ENCODE results near the gene CTIF. TPM values are rescaled to one million over a fixed set of nuclear protein-coding genes. Genes with fewer than 3 reads are reported as not detected.

The CTIF gene
- total and polyA plus RNA-seq, 4 donors = 12.2 to 45.7 (median 32.6) TPM

DNA sequence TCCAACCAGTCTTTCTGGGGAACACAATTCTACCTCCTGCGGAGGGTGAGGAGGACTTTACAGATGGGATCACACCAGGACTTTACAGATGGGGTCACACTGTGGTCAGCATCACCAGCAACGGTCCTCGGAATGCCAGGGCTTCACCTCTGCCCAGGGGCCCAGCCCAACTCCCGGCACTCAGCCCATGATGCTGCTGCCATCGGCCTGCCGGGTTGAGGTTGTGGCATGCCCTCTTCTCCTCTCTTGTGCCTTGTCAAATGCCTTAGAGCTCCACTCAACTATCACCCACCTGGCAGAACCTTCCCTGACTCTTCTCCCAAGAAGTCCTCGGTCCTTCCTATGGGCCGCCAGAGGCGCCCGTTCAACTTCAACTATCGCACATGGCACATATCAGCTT lies 166.7 kb downstream of the CTIF start:
- Histone ChIP-seq H3K36me3 (ENCODE audit: control insufficient read depth in 4 of 4, insufficient read depth in 4 of 4, low read length in 4 of 4) (peaks cover 0 to under 1% (median 0%) of the 10 kb centered on the region in 4 donors), H3K27me3 (ENCODE audit: control insufficient read depth in 3 of 3, insufficient read depth in 3 of 3, low read length in 2 of 3) (no peaks in the 10 kb centered on the region), H3K4me1 (ENCODE audit: control insufficient read depth in 5 of 5, insufficient read depth in 5 of 5, low read length in 5 of 5) (peaks cover 0 to 10% (median 0%) of the 10 kb centered on the region in 5 donors), H3K9ac (ENCODE audit: insufficient read depth in 1 of 2, low read length in 2 of 2) (no peak overlapping the region), H3K4me3 (no peak overlapping the region), H3K27ac (ENCODE audit: low read depth in 1 of 2, low read length in 1 of 2) (no peak overlapping the region), H3K9me3 (ENCODE audit: control insufficient read depth in 4 of 4, insufficient read depth in 3 of 4, low read length in 3 of 4) (no peaks in the 10 kb centered on the region)
- no peak for DNase-seq
- TF ChIP-seq, protein P1, sequence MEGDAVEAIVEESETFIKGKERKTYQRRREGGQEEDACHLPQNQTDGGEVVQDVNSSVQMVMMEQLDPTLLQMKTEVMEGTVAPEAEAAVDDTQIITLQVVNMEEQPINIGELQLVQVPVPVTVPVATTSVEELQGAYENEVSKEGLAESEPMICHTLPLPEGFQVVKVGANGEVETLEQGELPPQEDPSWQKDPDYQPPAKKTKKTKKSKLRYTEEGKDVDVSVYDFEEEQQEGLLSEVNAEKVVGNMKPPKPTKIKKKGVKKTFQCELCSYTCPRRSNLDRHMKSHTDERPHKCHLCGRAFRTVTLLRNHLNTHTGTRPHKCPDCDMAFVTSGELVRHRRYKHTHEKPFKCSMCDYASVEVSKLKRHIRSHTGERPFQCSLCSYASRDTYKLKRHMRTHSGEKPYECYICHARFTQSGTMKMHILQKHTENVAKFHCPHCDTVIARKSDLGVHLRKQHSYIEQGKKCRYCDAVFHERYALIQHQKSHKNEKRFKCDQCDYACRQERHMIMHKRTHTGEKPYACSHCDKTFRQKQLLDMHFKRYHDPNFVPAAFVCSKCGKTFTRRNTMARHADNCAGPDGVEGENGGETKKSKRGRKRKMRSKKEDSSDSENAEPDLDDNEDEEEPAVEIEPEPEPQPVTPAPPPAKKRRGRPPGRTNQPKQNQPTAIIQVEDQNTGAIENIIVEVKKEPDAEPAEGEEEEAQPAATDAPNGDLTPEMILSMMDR (IDR thresholded peaks at IDR 0.05; ENCODE audit: control extremely low read depth, extremely low read depth) = no peak
- 95 to 98% methylated on average over 11 of the region's 11 CpGs for WGBS, 2 donors
- no peak for ATAC-seq (ENCODE audit: insufficient read depth, low FRiP score)

DNA sequence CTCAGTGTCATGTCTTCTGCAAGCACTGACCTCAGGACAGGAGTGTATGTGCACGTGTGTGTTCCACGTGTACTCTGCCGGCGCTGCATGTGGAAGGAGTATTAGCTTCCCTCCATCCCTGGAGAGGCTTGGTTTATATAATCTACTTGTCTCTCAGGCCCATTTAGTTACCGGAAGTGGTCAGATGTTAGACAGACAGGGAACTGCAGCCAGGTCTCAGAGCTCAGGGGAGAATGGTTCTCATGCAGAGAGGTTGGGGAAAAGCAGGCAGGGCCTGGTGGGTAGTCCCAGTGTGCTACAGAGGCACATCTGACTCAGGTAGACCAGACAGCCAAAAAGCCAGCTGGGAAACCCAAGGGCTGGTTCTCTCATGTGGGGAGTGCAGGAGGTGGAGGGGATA lies 167.9 kb downstream of the CTIF start:
- Histone ChIP-seq H3K4me1 (ENCODE audit: control insufficient read depth in 5 of 5, insufficient read depth in 5 of 5, low read length in 5 of 5) (peaks cover 0 to 10% (median 0%) of the 10 kb centered on the region in 5 donors), H3K27ac (ENCODE audit: low read depth in 1 of 2, low read length in 1 of 2) (no peak overlapping the region), H3K9me3 (ENCODE audit: control insufficient read depth in 4 of 4, insufficient read depth in 3 of 4, low read length in 3 of 4) (no peaks in the 10 kb centered on the region), H3K4me3 (no peak overlapping the region), H3K27me3 (ENCODE audit: control insufficient read depth in 3 of 3, insufficient read depth in 3 of 3, low read length in 2 of 3) (no peaks in the 10 kb centered on the region), H3K36me3 (ENCODE audit: control insufficient read depth in 4 of 4, insufficient read depth in 4 of 4, low read length in 4 of 4) (no peaks in the 10 kb centered on the region), H3K9ac (ENCODE audit: insufficient read depth in 1 of 2, low read length in 2 of 2) (no peak overlapping the region)
- TF ChIP-seq, protein P1 (IDR thresholded peaks at IDR 0.05; ENCODE audit: control extremely low read depth, extremely low read depth) = no peak
- ATAC-seq (ENCODE audit: insufficient read depth, low FRiP score) = no peak
- DNase-seq = no peak
- WGBS, 2 donors = 75 to 78% methylated on average over 5 of the region's 5 CpGs

DNA sequence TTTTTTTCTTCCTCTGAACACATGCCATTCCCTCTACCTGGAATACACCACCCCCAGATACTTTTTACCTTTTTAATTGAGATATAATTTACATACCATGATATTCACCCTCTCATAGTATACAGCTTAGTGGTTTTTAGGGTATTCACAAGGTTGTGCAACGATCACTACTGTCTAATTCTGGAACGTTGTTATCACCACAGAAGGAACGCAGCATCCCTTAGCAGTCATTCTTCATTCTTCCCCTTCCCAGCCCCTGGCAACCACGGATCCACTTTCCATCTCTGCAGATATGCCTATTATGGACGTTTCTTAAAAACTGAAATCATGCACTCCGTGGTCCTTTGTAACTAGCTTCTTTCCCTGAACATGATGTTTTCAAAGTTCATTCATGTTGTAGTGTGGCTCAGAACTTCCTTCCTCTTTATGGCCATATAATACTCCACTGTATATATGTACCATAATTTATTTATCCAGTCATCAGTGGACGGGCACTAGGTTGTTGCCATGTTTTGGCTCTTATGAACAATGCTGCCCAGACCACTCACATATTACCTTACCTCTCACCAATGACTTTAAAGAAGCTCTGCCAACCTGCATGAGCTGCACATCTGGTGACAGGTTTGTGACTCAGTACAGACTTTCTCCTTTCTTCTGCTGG lies 168.9 kb downstream of the CTIF start:
- TF ChIP-seq, protein P1 (IDR thresholded peaks at IDR 0.05; ENCODE audit: control extremely low read depth, extremely low read depth) = no peak
- H3K9me3 ChIP-seq (ENCODE audit: control insufficient read depth in 4 of 4, insufficient read depth in 3 of 4, low read length in 3 of 4) = no peaks in the 10 kb centered on the region
- no peak overlapping the region for H3K9ac ChIP-seq (ENCODE audit: insufficient read depth in 1 of 2, low read length in 2 of 2)
- H3K27me3 ChIP-seq (ENCODE audit: control insufficient read depth in 3 of 3, insufficient read depth in 3 of 3, low read length in 2 of 3) = no peaks in the 10 kb centered on the region
- H3K4me3 ChIP-seq = no peak overlapping the region
- peaks cover 0 to 10% (median 0%) of the 10 kb centered on the region in 5 donors for H3K4me1 ChIP-seq (ENCODE audit: control insufficient read depth in 5 of 5, insufficient read depth in 5 of 5, low read length in 5 of 5)
- no peaks in the 10 kb centered on the region for H3K36me3 ChIP-seq (ENCODE audit: control insufficient read depth in 4 of 4, insufficient read depth in 4 of 4, low read length in 4 of 4)
- no peak overlapping the region for H3K27ac ChIP-seq (ENCODE audit: low read depth in 1 of 2, low read length in 1 of 2)
- DNase-seq = no peak
- no peak for ATAC-seq (ENCODE audit: insufficient read depth, low FRiP score)
- WGBS, 2 donors = 84 to 87% methylated on average over 7 of the region's 7 CpGs
